Ovary (tissue), 9 donors: ENCODE measurements around the gene SIGLEC8. TPM values are rescaled to one million over a fixed set of nuclear protein-coding genes. Genes with fewer than 3 reads are reported as not detected.
A peak's percentile ranks its signal among the peaks of the same experiment; 100 is the strongest.

Source experiments
- DNase-seq, 5 donors: peaks; one replicate each; pipeline ENCODE4 v3.0.0-alpha.2; 2019 to 2020
- H3K27ac ChIP-seq, 2 donors: fragments of 200-600 bp; one replicate each; pipeline versions ENCODE4 v1.5.1 to v1.8.0; 2019 to 2022
- H3K27me3 ChIP-seq: fragments of 200-600 bp; one replicate; pipeline ENCODE4 v1.8.0; 2022
- H3K36me3 ChIP-seq: fragments of 200-600 bp; sonication (generic); one replicate; pipeline ENCODE4 v1.5.1; 2019
- H3K4me1 ChIP-seq: one replicate; pipeline ENCODE4 v1.8.1; 2013; ENCODE audit warnings: mild to moderate bottlenecking, moderate library complexity; ENCODE audit not compliant: insufficient read depth
- H3K4me3 ChIP-seq: fragments of 200-600 bp; sonication (generic); one replicate; pipeline ENCODE4 v1.5.1; 2017
- H3K9me3 ChIP-seq, 2 donors: fragments of 200-600 bp in 1 of 2; sonication (generic) in 1 of 2; one replicate each; pipeline versions ENCODE4 v1.5.1 to v1.8.1; 2013 to 2019; ENCODE audit warnings: mild to moderate bottlenecking in 1 of 2, moderate library complexity in 1 of 2
- EP300 ChIP-seq: sonication (generic); formaldehyde crosslinking; IDR thresholded peaks from one replicate; pipeline ENCODE4 v1.6.1; 2017; ENCODE audit warnings: antibody characterized with exemption
- POLR2A ChIP-seq: fragments of 450-650 bp; IDR thresholded peaks from one replicate; pipeline ENCODE4 v1.6.1; 2017; ENCODE audit warnings: antibody characterized with exemption, mild to moderate bottlenecking, moderate library complexity
- WGBS, 3 donors: extraction: QIAGEN DNeasy Blood & Tissue Kit in 1 of 3; methylation state at CpG; one replicate each; pipeline versions ENCODE4 v1.1.5 to v1.1.7; 2013 to 2017; 5-methylcytosine and 5-hydroxymethylcytosine counted together
- intact Hi-C, 4 donors: fragments of 100-400 bp; cut with DNase I; formaldehyde crosslinking; loops; one replicate each; pipeline versions ENCODE4 v1.11.0 to v1.15.1; 2022 to 2023
- polyA plus RNA-seq, 2 donors: library from polyadenylated mRNA; stranded (reverse); fragments of 200-250 nt in 1 of 2; fragments of 350-450 nt in 1 of 2; fragmentation: Illumina TruSeq in 1 of 2; extraction: RNeasy Lipid Tissue Mini Kit (QIAGEN cat#74804) in 1 of 2; gene quantifications; one replicate each; pipeline ENCODE4 v1.2.3, GENCODE V29; 2013 to 2014
- total RNA-seq, 7 donors: library from RNA; depleted of rRNA in 2 of 7; stranded (reverse); fragments of >200 nt in 2 of 7; fragmentation: NEBNext Ultra II Directional in 3 of 7; extraction: Animal tissue kit (Norgen Biotek cat#: 25700) in 3 of 7; gene quantifications; one replicate each; pipeline versions ENCODE4 v1.1.0 to v1.2.4, GENCODE V29; 2016 to 2023
- TF ChIP-seq, protein P1 (sequence below), 3 donors: fragments of 450-650 bp in 2 of 3; fragments of 200-600 bp in 1 of 3; IDR thresholded peaks; one replicate each; pipeline versions ENCODE4 v1.5.1 to v1.8.0; 2016 to 2022; ENCODE audit warnings: antibody characterized with exemption in 3 of 3, mild to moderate bottlenecking in 1 of 3
- donor health status: DM: no; HTN: no; CAD: no; lungs with moderate emphysema.
- donor health status: DM: no; HTN: no; CAD: no.
- donor health status: Bipolar disorder and iron deficiency.
- donor health status: DM: yes; HTN: yes; CAD: no.
- donor health status: DM: no; HTN: no; CAD: no.
- donor health status: DM: yes; HTN: yes; CAD: no.

The SIGLEC8 gene
- total and polyA plus RNA-seq, 9 donors, result 0.05 to 1.6 (median 0.92) TPM; not detected in 2

DNA sequence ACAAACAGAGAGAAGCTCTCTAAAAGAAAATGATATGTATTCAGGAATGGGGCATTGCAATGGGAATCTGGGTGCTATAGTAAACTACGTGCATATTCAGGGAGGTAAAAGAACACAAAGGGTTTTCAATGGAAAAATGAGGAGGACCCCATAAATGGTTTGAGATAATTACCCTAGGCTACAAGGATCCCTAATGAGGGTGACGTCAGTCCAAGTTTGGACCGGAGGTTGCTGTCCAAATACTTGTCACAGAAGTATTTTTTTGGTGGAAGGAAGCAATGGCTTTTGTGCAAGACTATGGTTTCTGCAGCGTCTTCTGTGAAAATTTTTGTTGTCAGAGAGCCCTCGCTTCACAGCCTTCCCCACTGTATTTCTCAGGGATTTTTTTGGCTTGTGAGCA lies 19.1 kb upstream of the SIGLEC8 start:
- Histone ChIP-seq H3K4me3 (no peak overlapping the region), H3K27me3 (no peaks in the 10 kb centered on the region), H3K36me3 (no peaks in the 10 kb centered on the region), H3K27ac (no peak overlapping the region), H3K4me1 (no peaks in the 10 kb centered on the region), H3K9me3 (no peaks in the 10 kb centered on the region)
- TF ChIP-seq POLR2A, result no peak
- TF ChIP-seq EP300, result no peak
- TF ChIP-seq, protein P1, sequence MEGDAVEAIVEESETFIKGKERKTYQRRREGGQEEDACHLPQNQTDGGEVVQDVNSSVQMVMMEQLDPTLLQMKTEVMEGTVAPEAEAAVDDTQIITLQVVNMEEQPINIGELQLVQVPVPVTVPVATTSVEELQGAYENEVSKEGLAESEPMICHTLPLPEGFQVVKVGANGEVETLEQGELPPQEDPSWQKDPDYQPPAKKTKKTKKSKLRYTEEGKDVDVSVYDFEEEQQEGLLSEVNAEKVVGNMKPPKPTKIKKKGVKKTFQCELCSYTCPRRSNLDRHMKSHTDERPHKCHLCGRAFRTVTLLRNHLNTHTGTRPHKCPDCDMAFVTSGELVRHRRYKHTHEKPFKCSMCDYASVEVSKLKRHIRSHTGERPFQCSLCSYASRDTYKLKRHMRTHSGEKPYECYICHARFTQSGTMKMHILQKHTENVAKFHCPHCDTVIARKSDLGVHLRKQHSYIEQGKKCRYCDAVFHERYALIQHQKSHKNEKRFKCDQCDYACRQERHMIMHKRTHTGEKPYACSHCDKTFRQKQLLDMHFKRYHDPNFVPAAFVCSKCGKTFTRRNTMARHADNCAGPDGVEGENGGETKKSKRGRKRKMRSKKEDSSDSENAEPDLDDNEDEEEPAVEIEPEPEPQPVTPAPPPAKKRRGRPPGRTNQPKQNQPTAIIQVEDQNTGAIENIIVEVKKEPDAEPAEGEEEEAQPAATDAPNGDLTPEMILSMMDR (IDR thresholded peaks at IDR 0.05), result no peak
- intact Hi-C loops, result loop anchor here in 2 of 4 donors (10.0 kb wide), 2 partner anchors 177 to 307 kb away; no protein-coding TSS in a partner anchor
- WGBS, 3 donors, result 56 to 69% (median 64%) methylated on average over 5 of the region's 5 CpGs
- DNase-seq, result no peak

GRCh38 chr19:51476164-51476563 lies 17.9 kb upstream of the SIGLEC8 start:
- H3K4me3 ChIP-seq, result no peak overlapping the region
- H3K27ac ChIP-seq, result no peak overlapping the region
- H3K36me3 ChIP-seq, result no peaks in the 10 kb centered on the region
- intact Hi-C loops, result loop anchor here in 2 of 4 donors (10.0 kb wide), 2 partner anchors 179 to 309 kb away; no protein-coding TSS in a partner anchor
- no peaks in the 10 kb centered on the region for H3K27me3 ChIP-seq
- no peak for DNase-seq
- H3K9me3 ChIP-seq, result no peaks in the 10 kb centered on the region
- no peaks in the 10 kb centered on the region for H3K4me1 ChIP-seq
- 86 to 89% (median 89%) methylated on average over 3 of the region's 3 CpGs for WGBS, 3 donors
- TF ChIP-seq EP300, result no peak
- no peak for TF ChIP-seq POLR2A
- TF ChIP-seq, protein P1 (IDR thresholded peaks at IDR 0.05), result no peak

GRCh38 chr19:51473009-51473707 lies 14.9 kb upstream of the SIGLEC8 start:
- H3K4me1 ChIP-seq, result no peaks in the 10 kb centered on the region
- intact Hi-C loops, result loop anchor here in 3 of 4 donors (5.0 to 10.0 kb wide), 3 partner anchors 182 to 312 kb away; no protein-coding TSS in a partner anchor
- H3K9me3 ChIP-seq, result no peaks in the 10 kb centered on the region
- no peak overlapping the region for H3K27ac ChIP-seq
- 25 to 31% (median 26%) methylated on average over 7 of the region's 7 CpGs for WGBS, 3 donors
- no peak overlapping the region for H3K4me3 ChIP-seq
- no peaks in the 10 kb centered on the region for H3K36me3 ChIP-seq
- no peak for TF ChIP-seq POLR2A
- TF ChIP-seq, protein P1 (IDR thresholded peaks at IDR 0.05), result peak; percentile 51 to 61 (median 59)
- no peaks in the 10 kb centered on the region for H3K27me3 ChIP-seq
- DNase-seq, result peak; percentile 53 to 79 (median 73)

DNA sequence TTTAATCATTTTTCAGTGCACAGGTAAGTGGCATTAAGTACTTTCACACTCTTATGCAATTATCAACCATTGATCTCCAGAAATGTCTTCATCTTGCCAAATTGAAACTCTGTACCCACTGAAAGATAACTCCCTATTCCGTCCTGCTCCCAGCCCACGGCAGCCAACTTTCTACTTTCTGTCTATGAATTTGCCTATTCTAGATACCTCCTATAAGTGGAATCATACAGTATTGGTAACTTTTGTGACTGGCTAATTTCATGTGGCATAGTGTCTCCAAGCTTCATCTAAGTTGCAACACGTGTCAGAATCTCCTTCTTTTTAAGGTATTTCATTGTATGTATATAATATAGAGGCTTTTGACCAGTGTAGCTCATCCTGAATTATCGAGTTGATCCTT lies 14.4 kb upstream of the SIGLEC8 start:
- no peaks in the 10 kb centered on the region for H3K27me3 ChIP-seq
- no peaks in the 10 kb centered on the region for H3K4me1 ChIP-seq
- no peak for DNase-seq
- no peak overlapping the region for H3K4me3 ChIP-seq
- 11 to 19% (median 14%) methylated on average over 4 of the region's 4 CpGs for WGBS, 3 donors
- no peak overlapping the region for H3K27ac ChIP-seq
- intact Hi-C loops, result loop anchor here in 3 of 4 donors (5.0 to 10.0 kb wide), 3 partner anchors 182 to 312 kb away; no protein-coding TSS in a partner anchor
- H3K9me3 ChIP-seq, result no peaks in the 10 kb centered on the region
- TF ChIP-seq EP300 (no peak), POLR2A (no peak)
- TF ChIP-seq, protein P1 (IDR thresholded peaks at IDR 0.05), result no peak
- H3K36me3 ChIP-seq, result no peaks in the 10 kb centered on the region
